ENCODE data around the gene LCLAT1. TPM values are rescaled to one million over a fixed set of nuclear protein-coding genes. Genes with fewer than 3 reads are reported as not detected.

The LCLAT1 gene
- total RNA-seq, 1 experiment from 2014 or later: 32.9 TPM

GRCh38 chr2:30686669-30687068 lies 239.6 kb downstream of the LCLAT1 start:
- Histone ChIP-seq H2BK12ac (ENCODE audit: insufficient read length, low read depth, low read length) (no peak overlapping the region), H4K91ac (ENCODE audit: insufficient read length, low read depth, low read length) (no peak overlapping the region), H3K79me2 (ENCODE audit: insufficient read depth, low read length) (no peaks in the 10 kb centered on the region), H3K56ac (ENCODE audit: insufficient read length, low read depth, low read length) (no peak overlapping the region), H3K14ac (ENCODE audit: insufficient read depth, low read length) (no peak overlapping the region), H3K27me3 (ENCODE audit: insufficient read depth, low read length) (no peaks in the 10 kb centered on the region; the same call in 1 of the 2 replicates), H3K27ac (ENCODE audit: insufficient read length, low read depth, low read length) (no peak overlapping the region), H3K4me1 (ENCODE audit: insufficient read depth, low read length) (no peaks in the 10 kb centered on the region), H2BK20ac (ENCODE audit: low read depth, low read length, poor library complexity, severe bottlenecking) (no peak overlapping the region), H2BK5ac (ENCODE audit: insufficient read length, low read length) (no peak overlapping the region), H3K23ac (ENCODE audit: insufficient read length, low read depth, low read length) (no peak overlapping the region), H4K20me1 (ENCODE audit: control insufficient read depth, insufficient read depth, insufficient read length) (no peaks in the 10 kb centered on the region), H3T11ph (ENCODE audit: low read length) (no peak overlapping the region), H2AFZ (ENCODE audit: low read length) (no peak overlapping the region), H2BK15ac (ENCODE audit: low read depth, low read length) (no peak overlapping the region), H4K5ac (ENCODE audit: insufficient read length, low read depth, low read length) (no peak overlapping the region), H3K9me3 (ENCODE audit: control insufficient read depth, low read depth, low read length) (no peaks in the 10 kb centered on the region), H3K79me1 (ENCODE audit: insufficient read depth, low read depth, low read length, poor library complexity, severe bottlenecking) (no peaks in the 10 kb centered on the region), H3K4ac (ENCODE audit: low read depth, low read length) (no peak overlapping the region), H3K23me2 (ENCODE audit: insufficient read length, low read depth, low read length, poor library complexity, severe bottlenecking) (no peaks in the 10 kb centered on the region), H3K4me2 (ENCODE audit: insufficient read depth, insufficient read length, low read length) (no peak overlapping the region), H2BK120ac (ENCODE audit: low read depth, low read length, poor library complexity, severe bottlenecking) (no peak overlapping the region), H2AK5ac (ENCODE audit: insufficient read length, low read length) (no peak overlapping the region), H4K8ac (replicated peaks; ENCODE audit: insufficient read length, low read depth, low read length) (no peak overlapping the region), H3K18ac (ENCODE audit: insufficient read length, low read depth, low read length) (no peak overlapping the region), H3K9ac (ENCODE audit: extremely low read depth, insufficient read length, low read length) (no peak overlapping the region)
- DNase-seq: no peak
- H3K36me3 Mint-ChIP-seq (ENCODE audit: insufficient read depth in 1 of 3, low read depth in 3 of 3): no peaks in the 10 kb centered on the region; a peak in 1 of 7 replicates
- H3K27ac Mint-ChIP-seq: no peak overlapping the region
- no peaks in the 10 kb centered on the region for H3K9me3 Mint-ChIP-seq
- H3K27me3 Mint-ChIP-seq (ENCODE audit: low read depth): no peaks in the 10 kb centered on the region; the same call in 1 of the 2 replicates
- H3K4me1 Mint-ChIP-seq: peaks cover 5 to 6% of the 10 kb centered on the region in 2 experiments; a peak in 3 of 4 replicates
- TF ChIP-seq CTCF (conservative IDR thresholded peaks at IDR 0.05): no peak
- WGBS (ENCODE audit: extremely low coverage, insufficient read length, low lambda C conversion rate): no CpG with 5 or more reads among the region's 4 CpGs
- no peak overlapping the region for H3K4me3 Mint-ChIP-seq

Data from H9 (cell line).